Measurements from ENCODE around the gene IGSF8.
"Not testable (repeated sequence)": the region's sequence is repeated elsewhere in the genome, so short reads cannot be mapped to it uniquely, and the experiment has no call there.

IGSF8 gene

GRCh38 chr1:160064164-160064563 is 34.3 kb downstream of the IGSF8 start:
- no peak overlapping the region for H3K9ac ChIP-seq (ENCODE audit: low read depth, low read length)
- H3K36me3 ChIP-seq (ENCODE audit: insufficient read depth, low read length), result no peaks in the 10 kb centered on the region
- no peaks in the 10 kb centered on the region for H3K9me3 ChIP-seq (ENCODE audit: control insufficient read depth, insufficient read depth, low read length)
- H3K4me1 ChIP-seq (ENCODE audit: insufficient read depth, low read length), result peaks cover 30% of the 10 kb centered on the region

GRCh38 chr1:160063176-160063575 is 35.2 kb downstream of the IGSF8 start:
- H3K36me3 ChIP-seq (ENCODE audit: insufficient read depth, low read length), result no peaks in the 10 kb centered on the region
- H3K9ac ChIP-seq (ENCODE audit: low read depth, low read length), result no peak overlapping the region
- peaks cover 30% of the 10 kb centered on the region for H3K4me1 ChIP-seq (ENCODE audit: insufficient read depth, low read length)
- no peaks in the 10 kb centered on the region for H3K9me3 ChIP-seq (ENCODE audit: control insufficient read depth, insufficient read depth, low read length)

GRCh38 chr1:160062230-160062532 is 36.2 kb downstream of the IGSF8 start:
- Histone ChIP-seq H3K4me1 (ENCODE audit: insufficient read depth, low read length) (peaks cover 22% of the 10 kb centered on the region), H3K9ac (ENCODE audit: low read depth, low read length) (no peak overlapping the region), H3K9me3 (ENCODE audit: control insufficient read depth, insufficient read depth, low read length) (no peaks in the 10 kb centered on the region), H3K36me3 (ENCODE audit: insufficient read depth, low read length) (no peaks in the 10 kb centered on the region)

GRCh38 chr1:160061369-160062229 is 36.8 kb downstream of the IGSF8 start:
- Histone ChIP-seq H3K36me3 (ENCODE audit: insufficient read depth, low read length) (no peaks in the 10 kb centered on the region), H3K4me1 (ENCODE audit: insufficient read depth, low read length) (peaks cover 17% of the 10 kb centered on the region), H3K9ac (ENCODE audit: low read depth, low read length) (no peak overlapping the region)

GRCh38 chr1:160058087-160058486 is 40.3 kb downstream of the IGSF8 start:
- Histone ChIP-seq H3K9ac (ENCODE audit: low read depth, low read length) (no peak overlapping the region), H3K4me1 (ENCODE audit: insufficient read depth, low read length) (peaks cover 16% of the 10 kb centered on the region), H3K9me3 (ENCODE audit: control insufficient read depth, insufficient read depth, low read length) (no peaks in the 10 kb centered on the region), H3K36me3 (ENCODE audit: insufficient read depth, low read length) (no peaks in the 10 kb centered on the region)

More at GRCh38 chr1:160061369-160062229, 36.8 kb downstream of the IGSF8 start:
- H3K9me3 ChIP-seq (ENCODE audit: control insufficient read depth, insufficient read depth, low read length), result no peaks in the 10 kb centered on the region

- Histone ChIP-seq H3K9me3 (ENCODE audit: control insufficient read depth, insufficient read depth, low read length) (no peaks in the 10 kb centered on the region), H3K9ac (ENCODE audit: low read depth, low read length) (no peak overlapping the region), H3K36me3 (ENCODE audit: insufficient read depth, low read length) (no peaks in the 10 kb centered on the region), H3K4me1 (ENCODE audit: insufficient read depth, low read length) (peaks cover 5% of the 10 kb centered on the region)
Measured at GRCh38 chr1:160056648-160057169, 41.7 kb downstream of the IGSF8 start.

GRCh38 chr1:160053548-160054365 is 44.7 kb downstream of the IGSF8 start:
- Histone ChIP-seq H3K36me3 (ENCODE audit: insufficient read depth, low read length) (no peaks in the 10 kb centered on the region), H3K9ac (ENCODE audit: low read depth, low read length) (no peak overlapping the region), H3K4me1 (ENCODE audit: insufficient read depth, low read length) (peaks cover 3% of the 10 kb centered on the region; the same call in 1 of the 2 replicates), H3K9me3 (ENCODE audit: control insufficient read depth, insufficient read depth, low read length) (no peaks in the 10 kb centered on the region)

- Histone ChIP-seq H3K9ac (ENCODE audit: low read depth, low read length) (no peak overlapping the region), H3K36me3 (ENCODE audit: insufficient read depth, low read length) (no peaks in the 10 kb centered on the region), H3K4me1 (ENCODE audit: insufficient read depth, low read length) (peaks cover 7% of the 10 kb centered on the region; the same call in 1 of the 2 replicates), H3K9me3 (ENCODE audit: control insufficient read depth, insufficient read depth, low read length) (no peaks in the 10 kb centered on the region)
Measured at GRCh38 chr1:160052936-160053335, 45.5 kb downstream of the IGSF8 start.

GRCh38 chr1:160050619-160051018 is 47.8 kb downstream of the IGSF8 start:
- H3K4me1 ChIP-seq (ENCODE audit: insufficient read depth, low read length), result peaks cover 11% of the 10 kb centered on the region
- no peaks in the 10 kb centered on the region for H3K36me3 ChIP-seq (ENCODE audit: insufficient read depth, low read length)
- no peaks in the 10 kb centered on the region for H3K9me3 ChIP-seq (ENCODE audit: control insufficient read depth, insufficient read depth, low read length)
- H3K9ac ChIP-seq (ENCODE audit: low read depth, low read length), result no peak overlapping the region

GRCh38 chr1:160050182-160050581 is 48.2 kb downstream of the IGSF8 start:
- peaks cover 11% of the 10 kb centered on the region for H3K4me1 ChIP-seq (ENCODE audit: insufficient read depth, low read length)
- not testable (repeated sequence) for H3K9me3 ChIP-seq (ENCODE audit: control insufficient read depth, insufficient read depth, low read length); H3K9ac ChIP-seq (ENCODE audit: low read depth, low read length); H3K36me3 ChIP-seq (ENCODE audit: insufficient read depth, low read length)

- Histone ChIP-seq H3K36me3 (ENCODE audit: insufficient read depth, low read length) (no peaks in the 10 kb centered on the region), H3K9ac (ENCODE audit: low read depth, low read length) (no peak overlapping the region), H3K4me1 (ENCODE audit: insufficient read depth, low read length) (peaks cover 11% of the 10 kb centered on the region), H3K9me3 (ENCODE audit: control insufficient read depth, insufficient read depth, low read length) (no peaks in the 10 kb centered on the region)
Measured at GRCh38 chr1:160049101-160049500, 49.3 kb downstream of the IGSF8 start.

- Histone ChIP-seq H3K9ac (ENCODE audit: low read depth, low read length) (no peak overlapping the region), H3K9me3 (ENCODE audit: control insufficient read depth, insufficient read depth, low read length) (no peaks in the 10 kb centered on the region), H3K4me1 (ENCODE audit: insufficient read depth, low read length) (peaks cover 11% of the 10 kb centered on the region), H3K36me3 (ENCODE audit: insufficient read depth, low read length) (no peaks in the 10 kb centered on the region)
Measured at GRCh38 chr1:160048335-160048734, 50.1 kb downstream of the IGSF8 start.

- H3K9ac ChIP-seq (ENCODE audit: low read depth, low read length), result no peak overlapping the region
- peaks cover 11% of the 10 kb centered on the region for H3K4me1 ChIP-seq (ENCODE audit: insufficient read depth, low read length)
- no peaks in the 10 kb centered on the region for H3K36me3 ChIP-seq (ENCODE audit: insufficient read depth, low read length)
- no peaks in the 10 kb centered on the region for H3K9me3 ChIP-seq (ENCODE audit: control insufficient read depth, insufficient read depth, low read length)
Measured at GRCh38 chr1:160047111-160047991, 51.1 kb downstream of the IGSF8 start.

All from ES-I3 (cell line).